Calu3 (cell line): ENCODE measurements around the gene C2CD4B. TPM values are rescaled to one million over a fixed set of nuclear protein-coding genes. Genes with fewer than 3 reads are reported as not detected.

Experiments used
- BruUV-seq: library from RNA; stranded (reverse); fragments of 400-500 nt; replicated peaks from 2 replicates; lab custom pipeline; 2021; lab: Mats Ljungman, UMichigan
- CTCF ChIA-PET: fragments of 300-600 bp; sonication (Branson Sonifier 250); formaldehyde crosslinking; loops from one replicate; lab custom pipeline; 2022; ENCODE audit warnings: antibody characterized with exemption; lab: Charles Lee
- DNase-seq: peaks from one replicate; pipeline ENCODE4 v3.0.0; 2022
- H3K27ac Mint-ChIP-seq: one replicate; pipeline ENCODE4 v1.8.0; 2022; ENCODE audit warnings: mixed read lengths; ENCODE audit not compliant: unreplicated experiment
- H3K27me3 Mint-ChIP-seq: one replicate; pipeline ENCODE4 v1.8.0; 2022; ENCODE audit warnings: mixed read lengths; ENCODE audit not compliant: unreplicated experiment
- H3K36me3 Mint-ChIP-seq: one replicate; pipeline ENCODE4 v1.8.0; 2022; ENCODE audit warnings: mild to moderate bottlenecking, moderate library complexity, mixed read lengths; ENCODE audit not compliant: insufficient read depth, unreplicated experiment
- H3K4me1 Mint-ChIP-seq: one replicate; pipeline ENCODE4 v1.8.0; 2022; ENCODE audit warnings: mild to moderate bottlenecking, low read depth, mixed read lengths; ENCODE audit not compliant: unreplicated experiment
- H3K4me3 Mint-ChIP-seq: one replicate; pipeline ENCODE4 v1.8.0; 2022; ENCODE audit warnings: mild to moderate bottlenecking, low read depth, moderate library complexity, mixed read lengths; ENCODE audit not compliant: unreplicated experiment
- H3K9me3 Mint-ChIP-seq: one replicate; pipeline ENCODE4 v1.8.0; 2022; ENCODE audit warnings: low read depth, mixed read lengths; ENCODE audit not compliant: unreplicated experiment
- CTCF ChIP-seq: fragments of 200-600 bp; IDR thresholded peaks from one replicate; pipeline ENCODE4 v1.8.0; 2022; ENCODE audit warnings: antibody characterized with exemption; ENCODE audit not compliant: unreplicated experiment
- intact Hi-C: fragments of 100-400 bp; cut with micrococcal nuclease; formaldehyde crosslinking; loops from one replicate; pipeline ENCODE4 v1.10.0; 2022; ENCODE audit not compliant: unreplicated experiment
- total RNA-seq: library from RNA; stranded (reverse); gene quantifications from 2 replicates; pipeline ENCODE4 v1.2.3, GENCODE V29; 2022

The C2CD4B gene
- total RNA-seq, 1 experiment from 2014 or later = 29.9 TPM

DNA sequence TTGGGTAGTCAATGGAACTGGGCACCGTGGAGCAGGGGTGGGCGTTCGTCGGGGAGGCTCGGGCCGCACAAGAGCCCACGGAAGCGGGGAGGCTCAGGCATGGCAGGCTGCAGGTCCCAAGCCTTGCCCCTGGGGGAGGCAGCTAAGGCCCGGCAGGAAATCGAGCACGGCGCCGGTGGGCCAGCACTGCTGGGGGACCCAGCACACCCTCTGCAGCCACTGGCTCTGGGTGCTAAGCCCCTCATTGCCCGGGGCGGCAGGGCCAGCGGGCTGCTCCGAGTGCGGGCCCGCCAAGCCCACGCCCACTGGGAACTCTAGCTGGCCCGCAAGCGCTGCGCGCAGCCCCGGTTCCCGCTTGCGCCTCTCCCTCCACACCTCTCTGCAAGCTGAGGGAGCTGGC lies 21.5 kb upstream of the C2CD4B start:
- TF ChIP-seq CTCF = no peak
- CTCF ChIA-PET = interaction anchor here (1.4 kb wide), 1 partner anchor 13 kb away, joined by 3 read pairs; no protein-coding TSS in a partner anchor
- DNase-seq = no peak
- no TSS peak for BruUV-seq
- Mint-ChIP-seq H3K27ac (no peak overlapping the region), H3K4me1 (peaks cover 29% of the 10 kb centered on the region), H3K9me3 (no peaks in the 10 kb centered on the region), H3K36me3 (no peaks in the 10 kb centered on the region), H3K4me3 (no peak overlapping the region), H3K27me3 (no peaks in the 10 kb centered on the region)
- intact Hi-C loops = no loop called here

DNA sequence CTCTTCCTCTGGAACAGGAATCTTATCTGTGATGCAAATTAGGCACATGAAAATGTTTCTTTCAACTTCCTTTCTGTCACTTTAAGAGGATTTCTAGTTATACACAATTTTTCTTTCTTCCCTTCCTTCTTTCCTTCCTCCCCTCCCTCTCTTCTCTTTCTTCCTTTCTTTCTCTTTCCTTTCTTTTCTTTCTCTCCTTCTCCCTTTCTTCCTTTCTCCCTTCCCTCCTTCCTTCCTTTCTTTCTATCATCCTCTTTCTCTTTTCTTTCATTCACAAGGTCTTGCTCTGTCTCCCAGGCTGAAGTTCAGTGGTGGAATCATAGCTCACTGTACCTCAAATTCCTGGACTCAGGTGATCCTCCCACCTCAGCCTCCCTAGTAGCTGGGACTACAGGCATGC lies 18.0 kb upstream of the C2CD4B start:
- BruUV-seq = no TSS peak
- Mint-ChIP-seq H3K27me3 (no peaks in the 10 kb centered on the region), H3K9me3 (no peaks in the 10 kb centered on the region), H3K36me3 (no peaks in the 10 kb centered on the region), H3K4me3 (no peak overlapping the region), H3K27ac (no peak overlapping the region), H3K4me1 (peaks cover 20% of the 10 kb centered on the region)
- CTCF ChIA-PET = no interaction called here
- intact Hi-C loops = no loop called here
- DNase-seq = no peak
- TF ChIP-seq CTCF = no peak

GRCh38 chr15:62173215-62173614 lies 8.1 kb upstream of the C2CD4B start:
- H3K4me3 Mint-ChIP-seq = no peak overlapping the region
- intact Hi-C loops = no loop called here
- no peaks in the 10 kb centered on the region for H3K36me3 Mint-ChIP-seq
- H3K9me3 Mint-ChIP-seq = peaks cover 2% of the 10 kb centered on the region
- TF ChIP-seq CTCF = no peak
- no peak for DNase-seq
- peaks cover 20% of the 10 kb centered on the region for H3K4me1 Mint-ChIP-seq
- H3K27me3 Mint-ChIP-seq = no peaks in the 10 kb centered on the region
- H3K27ac Mint-ChIP-seq = no peak overlapping the region
- BruUV-seq = no TSS peak
- CTCF ChIA-PET = no interaction called here

DNA sequence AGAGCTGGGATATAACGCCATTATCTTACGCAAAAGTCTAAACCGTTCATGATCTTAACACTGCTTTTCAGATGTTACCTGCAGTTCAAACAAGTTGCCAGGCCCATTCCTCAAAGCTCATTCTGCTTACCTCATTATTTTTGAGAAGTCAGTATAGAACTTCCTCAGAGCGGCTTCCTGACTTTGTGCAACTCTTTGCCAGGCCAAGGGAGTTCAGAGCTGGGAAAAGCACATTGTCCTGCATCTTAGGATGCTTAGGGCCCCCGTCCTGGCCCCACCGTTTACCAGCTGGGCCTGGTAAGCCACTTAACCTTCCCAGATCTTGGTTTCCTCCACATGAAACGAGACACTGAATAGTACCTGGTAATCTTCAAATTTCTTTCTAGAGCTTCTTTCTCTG lies 6.8 kb upstream of the C2CD4B start:
- Mint-ChIP-seq H3K27ac (no peak overlapping the region), H3K4me3 (no peak overlapping the region), H3K4me1 (peaks cover 20% of the 10 kb centered on the region), H3K9me3 (peaks cover under 1% of the 10 kb centered on the region), H3K27me3 (no peaks in the 10 kb centered on the region), H3K36me3 (no peaks in the 10 kb centered on the region)
- CTCF ChIA-PET = interaction anchor here (0.6 to 1.2 kb wide), 3 partner anchors 76 to 112 kb away, joined by 3 to 5 read pairs (median 4); no protein-coding TSS in a partner anchor
- DNase-seq = no peak
- intact Hi-C loops = loop anchor here (2.0 kb wide), 1 partner anchor 39 kb away; no protein-coding TSS in a partner anchor
- BruUV-seq = no TSS peak
- no peak for TF ChIP-seq CTCF
